Activated naive CD4-positive, alpha-beta T cell treated with anti-CD3 and anti-CD28 coated beads for 36 hours (primary cell): Measurements from ENCODE around the gene RFFL. TPM values are rescaled to one million over a fixed set of nuclear protein-coding genes. Genes with fewer than 3 reads are reported as not detected.

Experiments
- CTCF ChIA-PET: fragments of 350-600 bp; sonication (Branson Sonifier 250); formaldehyde crosslinking; loops from one replicate; lab custom pipeline; 2021; ENCODE audit warnings: antibody characterized with exemption; lab: Charles Lee
- DNase-seq: peaks from one replicate; pipeline ENCODE4 v3.0.0-alpha.2; 2020
- H3K27ac Mint-ChIP-seq: one replicate; pipeline ENCODE4 v1.8.0; 2021; ENCODE audit warnings: mild to moderate bottlenecking, mixed read lengths
- H3K27me3 Mint-ChIP-seq: one replicate; pipeline ENCODE4 v1.8.0; 2021; ENCODE audit warnings: low read depth, mixed read lengths
- H3K36me3 Mint-ChIP-seq: one replicate; pipeline ENCODE4 v1.8.0; 2021; ENCODE audit warnings: low read depth, mixed read lengths
- H3K4me1 Mint-ChIP-seq: one replicate; pipeline ENCODE4 v1.8.0; 2021; ENCODE audit warnings: low read depth, mixed read lengths
- H3K4me3 Mint-ChIP-seq: one replicate; pipeline ENCODE4 v1.8.0; 2021; ENCODE audit warnings: mild to moderate bottlenecking, moderate library complexity, mixed read lengths
- H3K9me3 Mint-ChIP-seq: one replicate; pipeline ENCODE4 v1.8.0; 2021; ENCODE audit warnings: mixed read lengths
- intact Hi-C: fragments of 100-400 bp; cut with micrococcal nuclease; formaldehyde crosslinking; loops from one replicate; pipeline ENCODE4 v1.15.1; 2023
- total RNA-seq, 2 experiments: library from RNA; stranded (reverse); gene quantifications; one replicate each; pipeline ENCODE4 v1.2.3, GENCODE V29; 2021

Gene RFFL
- total RNA-seq, 2 experiments from 2014 or later, result 17.8 to 18.2 TPM

GRCh38 chr17:35062308-35062707 is 1.2 kb downstream of the RFFL start:
- no peak overlapping the region for H3K27ac Mint-ChIP-seq
- intact Hi-C loops, result no loop called here
- peaks cover 53% of the 10 kb centered on the region for H3K4me1 Mint-ChIP-seq
- CTCF ChIA-PET, result interaction anchor here (1.4 to 2.5 kb wide), 2 partner anchors 13 to 16 kb away, joined by 3 to 16 read pairs; no protein-coding TSS in a partner anchor
- H3K27me3 Mint-ChIP-seq, result no peaks in the 10 kb centered on the region
- H3K4me3 Mint-ChIP-seq, result no peak overlapping the region
- DNase-seq, result no peak
- peaks cover 16% of the 10 kb centered on the region for H3K36me3 Mint-ChIP-seq
- no peaks in the 10 kb centered on the region for H3K9me3 Mint-ChIP-seq

DNA sequence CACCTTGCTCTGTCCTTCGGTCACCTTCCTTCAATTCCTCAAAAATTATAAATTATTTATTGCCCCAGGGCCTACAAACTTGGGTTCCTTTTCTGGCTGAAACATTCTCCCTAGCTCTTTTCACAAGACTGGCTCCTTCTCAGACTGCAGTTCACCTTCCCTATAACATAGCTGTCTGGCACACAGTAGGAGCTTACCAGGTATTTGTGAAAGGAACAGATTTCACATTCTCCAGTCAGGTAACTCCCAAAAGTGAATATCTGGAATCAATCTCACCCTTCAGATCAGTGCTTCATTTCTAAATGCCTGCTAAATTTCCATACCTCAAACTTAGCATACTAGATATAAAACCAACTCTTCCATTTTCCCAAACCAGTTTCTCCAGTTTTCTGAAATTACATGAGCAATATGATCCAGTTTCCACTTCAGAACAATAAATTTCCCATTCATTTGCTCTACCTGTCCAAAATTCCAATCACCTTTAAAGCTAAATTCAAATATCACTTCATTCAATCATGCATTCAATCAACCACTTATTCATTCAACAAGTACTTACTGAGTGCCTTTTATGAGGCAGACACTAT is 6.1 kb downstream of the RFFL start:
- H3K36me3 Mint-ChIP-seq, result peaks cover 17% of the 10 kb centered on the region
- H3K4me3 Mint-ChIP-seq, result no peak overlapping the region
- H3K4me1 Mint-ChIP-seq, result peaks cover 45% of the 10 kb centered on the region
- intact Hi-C loops, result no loop called here
- no peaks in the 10 kb centered on the region for H3K27me3 Mint-ChIP-seq
- H3K9me3 Mint-ChIP-seq, result no peaks in the 10 kb centered on the region
- DNase-seq, result no peak
- no peak overlapping the region for H3K27ac Mint-ChIP-seq
- CTCF ChIA-PET, result no interaction called here

DNA sequence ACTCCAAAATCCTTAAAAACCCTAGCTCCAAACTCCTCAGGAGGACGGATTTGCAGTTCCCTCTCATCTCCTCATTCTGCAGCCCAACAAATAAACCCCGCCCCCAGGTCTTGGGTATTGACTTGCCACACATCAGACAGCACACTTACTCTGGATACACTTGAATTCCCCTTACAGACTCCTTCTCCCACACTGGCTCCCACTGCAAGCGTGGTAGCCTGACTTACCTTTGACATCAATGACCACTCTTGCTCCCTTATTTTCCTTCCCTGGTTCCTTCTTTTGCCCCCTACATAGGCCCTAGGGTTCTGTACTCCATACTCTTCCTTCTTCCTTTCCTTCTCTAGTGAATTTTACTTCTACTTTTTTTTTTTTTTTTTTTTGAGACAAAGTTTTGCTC is 7.5 kb downstream of the RFFL start:
- Mint-ChIP-seq H3K9me3 (no peaks in the 10 kb centered on the region), H3K36me3 (peaks cover 11% of the 10 kb centered on the region), H3K4me3 (no peak overlapping the region), H3K4me1 (peaks cover 54% of the 10 kb centered on the region), H3K27me3 (no peaks in the 10 kb centered on the region), H3K27ac (no peak overlapping the region)
- CTCF ChIA-PET, result no interaction called here
- intact Hi-C loops, result no loop called here
- no peak for DNase-seq

- CTCF ChIA-PET, result interaction anchor here (0.6 to 2.0 kb wide), 3 partner anchors 10 to 31 kb away, joined by 3 to 5 read pairs (median 4); partner anchors contain the start of gene RFFL
- Mint-ChIP-seq H3K9me3 (no peaks in the 10 kb centered on the region), H3K36me3 (peaks cover 3% of the 10 kb centered on the region), H3K4me3 (no peak overlapping the region), H3K4me1 (peaks cover 71% of the 10 kb centered on the region), H3K27me3 (no peaks in the 10 kb centered on the region), H3K27ac (peak overlapping the region; percentile 33)
- DNase-seq, result no peak
- intact Hi-C loops, result loop anchor here (5.0 kb wide), 1 partner anchor 159 kb away; no protein-coding TSS in a partner anchor
These were observed 10.3 kb downstream of the RFFL start for GRCh38 chr17:35053204-35053603.

GRCh38 chr17:35052780-35053179 is 10.7 kb downstream of the RFFL start:
- no peaks in the 10 kb centered on the region for H3K9me3 Mint-ChIP-seq
- no peak for DNase-seq
- intact Hi-C loops, result loop anchor here (5.0 kb wide), 1 partner anchor 160 kb away; no protein-coding TSS in a partner anchor
- peaks cover 3% of the 10 kb centered on the region for H3K36me3 Mint-ChIP-seq
- H3K4me1 Mint-ChIP-seq, result peaks cover 68% of the 10 kb centered on the region
- CTCF ChIA-PET, result interaction anchor here (0.6 to 2.0 kb wide), 3 partner anchors 10 to 31 kb away, joined by 3 to 5 read pairs (median 4); partner anchors contain the start of gene RFFL
- H3K27me3 Mint-ChIP-seq, result no peaks in the 10 kb centered on the region
- H3K4me3 Mint-ChIP-seq, result no peak overlapping the region
- no peak overlapping the region for H3K27ac Mint-ChIP-seq

GRCh38 chr17:35052241-35052610 is 11.3 kb downstream of the RFFL start:
- peak overlapping the region; percentile 81 for H3K27ac Mint-ChIP-seq
- H3K4me3 Mint-ChIP-seq, result peak overlapping the region; percentile 32
- CTCF ChIA-PET, result interaction anchor here (0.5 kb wide), 1 partner anchor 12 kb away, joined by 6 read pairs; no protein-coding TSS in a partner anchor
- intact Hi-C loops, result loop anchor here (5.0 kb wide), 1 partner anchor 160 kb away; no protein-coding TSS in a partner anchor
- H3K27me3 Mint-ChIP-seq, result no peaks in the 10 kb centered on the region
- H3K36me3 Mint-ChIP-seq, result peaks cover 3% of the 10 kb centered on the region
- no peak for DNase-seq
- H3K9me3 Mint-ChIP-seq, result no peaks in the 10 kb centered on the region
- peaks cover 64% of the 10 kb centered on the region for H3K4me1 Mint-ChIP-seq

- Mint-ChIP-seq H3K27ac (peak overlapping the region; percentile 81), H3K27me3 (no peaks in the 10 kb centered on the region), H3K9me3 (no peaks in the 10 kb centered on the region), H3K4me3 (peak overlapping the region; percentile 32), H3K4me1 (peaks cover 67% of the 10 kb centered on the region), H3K36me3 (peaks cover 3% of the 10 kb centered on the region)
- DNase-seq, result no peak
- CTCF ChIA-PET, result interaction anchor here (0.5 kb wide), 1 partner anchor 13 kb away, joined by 6 read pairs; no protein-coding TSS in a partner anchor
- intact Hi-C loops, result loop anchor here (1.0 to 5.0 kb wide), 3 partner anchors 12 to 161 kb away; partner anchors contain the start of gene RFFL
These were observed 11.8 kb downstream of the RFFL start for GRCh38 chr17:35051579-35052240.

DNA sequence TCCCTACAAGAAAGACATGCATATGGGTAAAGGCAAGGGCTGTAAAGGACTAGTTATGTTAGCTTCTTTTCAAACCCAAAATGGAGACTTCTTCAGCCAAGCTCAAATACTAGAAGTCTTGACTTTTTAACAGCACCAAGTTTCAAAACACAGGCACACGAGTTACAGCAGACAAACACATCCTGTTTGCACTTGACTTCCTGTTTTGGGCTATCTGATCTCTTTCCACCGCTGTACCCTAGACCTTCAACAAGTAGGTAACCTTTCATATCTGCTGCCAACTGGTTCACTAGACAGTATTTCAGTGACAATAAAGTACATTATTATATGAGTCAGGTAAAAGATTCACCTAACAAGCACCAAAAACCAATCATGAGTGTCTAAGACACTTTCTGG is 12.3 kb downstream of the RFFL start:
- Mint-ChIP-seq H3K4me3 (peak overlapping the region; percentile 32), H3K9me3 (no peaks in the 10 kb centered on the region), H3K4me1 (peaks cover 69% of the 10 kb centered on the region), H3K36me3 (peaks cover 3% of the 10 kb centered on the region), H3K27me3 (no peaks in the 10 kb centered on the region), H3K27ac (peak overlapping the region; percentile 81)
- CTCF ChIA-PET, result no interaction called here
- intact Hi-C loops, result loop anchor here (1.0 to 5.0 kb wide), 3 partner anchors 12 to 161 kb away; partner anchors contain the start of gene RFFL
- peak; percentile 50 for DNase-seq

DNA sequence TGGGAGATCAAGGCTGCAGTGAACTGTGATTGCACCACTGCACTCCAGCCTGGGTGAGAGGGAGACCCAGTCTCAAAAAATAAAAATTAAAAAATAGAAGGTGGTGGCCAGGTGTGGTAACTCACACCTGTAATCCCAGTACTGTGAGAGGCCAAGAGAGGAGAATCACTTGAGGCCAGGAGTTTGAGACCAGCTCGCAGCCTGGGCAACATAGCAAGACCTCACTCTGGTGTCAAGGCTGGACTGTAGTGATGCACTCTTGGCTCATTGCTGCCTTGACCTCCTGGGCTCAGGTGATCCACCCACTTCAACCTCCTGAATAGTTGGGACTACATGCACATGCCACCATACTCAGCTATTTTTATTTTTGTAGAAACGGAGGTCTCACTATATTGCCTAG is 13.3 kb downstream of the RFFL start:
- H3K9me3 Mint-ChIP-seq, result no peaks in the 10 kb centered on the region
- CTCF ChIA-PET, result interaction anchor here (1.4 kb wide), 1 partner anchor 40 kb away, joined by 3 read pairs; no protein-coding TSS in a partner anchor
- H3K27ac Mint-ChIP-seq, result no peak overlapping the region
- intact Hi-C loops, result loop anchor here (5.0 kb wide), 1 partner anchor 162 kb away; no protein-coding TSS in a partner anchor
- no peak overlapping the region for H3K4me3 Mint-ChIP-seq
- H3K36me3 Mint-ChIP-seq, result peaks cover 1% of the 10 kb centered on the region
- peaks cover 74% of the 10 kb centered on the region for H3K4me1 Mint-ChIP-seq
- no peak for DNase-seq
- no peaks in the 10 kb centered on the region for H3K27me3 Mint-ChIP-seq

GRCh38 chr17:35048685-35049379 is 14.7 kb downstream of the RFFL start:
- Mint-ChIP-seq H3K4me3 (peak overlapping the region; percentile 0), H3K27ac (peak overlapping the region; percentile 10), H3K36me3 (peaks cover 1% of the 10 kb centered on the region), H3K27me3 (no peaks in the 10 kb centered on the region), H3K4me1 (peaks cover 78% of the 10 kb centered on the region), H3K9me3 (no peaks in the 10 kb centered on the region)
- intact Hi-C loops, result no loop called here
- CTCF ChIA-PET, result interaction anchor here (1.4 kb wide), 1 partner anchor 41 kb away, joined by 3 read pairs; no protein-coding TSS in a partner anchor
- no peak for DNase-seq

- CTCF ChIA-PET, result interaction anchor here (1.0 to 2.1 kb wide), 3 partner anchors 17 to 43 kb away, joined by 3 to 16 read pairs (median 10); partner anchors contain the start of gene RFFL
- DNase-seq, result peak; percentile 84
- H3K4me1 Mint-ChIP-seq, result peaks cover 73% of the 10 kb centered on the region
These were observed 16.7 kb downstream of the RFFL start for GRCh38 chr17:35046740-35047283.

More at GRCh38 chr17:35046740-35047283, 16.7 kb downstream of the RFFL start:
- Mint-ChIP-seq H3K27ac (peak overlapping the region; percentile 94), H3K36me3 (peaks cover 1% of the 10 kb centered on the region), H3K4me3 (peak overlapping the region; percentile 77), H3K9me3 (no peaks in the 10 kb centered on the region), H3K27me3 (no peaks in the 10 kb centered on the region)
- intact Hi-C loops, result loop anchor here (1.0 to 2.0 kb wide), 7 partner anchors 16 to 198 kb away; partner anchors contain the start of genes LIG3 and RFFL
